Stimulated activated CD4-positive, alpha-beta T cell treated with anti-CD3 and anti-CD28 coated beads, TNF-alpha, amount 100 ng/mL, for 24 hours (primary cell): Measurements from ENCODE around the gene NKAIN2.

Source experiments
- DNase-seq, 3 experiments: peaks; one replicate each; pipeline ENCODE4 v3.0.0-alpha.2; 2020; ENCODE audit warnings: low read depth in 3 of 3

The NKAIN2 gene

DNA sequence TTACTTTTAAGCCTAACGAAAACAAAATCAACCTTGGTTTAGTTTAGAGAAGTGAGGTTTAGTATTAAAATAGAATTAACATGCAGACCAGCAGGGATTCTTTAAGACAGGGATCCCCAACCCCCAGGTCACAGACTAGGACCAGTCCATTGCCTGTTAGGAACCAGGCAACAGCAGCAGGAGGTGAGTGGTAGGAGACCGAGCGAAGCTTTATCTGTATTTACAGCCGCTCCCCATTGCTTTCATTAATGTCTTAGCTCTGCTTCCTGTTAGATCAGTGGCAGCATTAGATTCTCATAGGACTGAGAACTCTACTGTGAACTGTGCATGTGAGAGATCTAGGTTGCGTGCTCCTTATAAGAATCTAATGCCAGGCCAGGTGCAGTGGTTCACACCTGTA, 225.9 kb downstream of the NKAIN2 start:
- DNase-seq = no peak

DNA sequence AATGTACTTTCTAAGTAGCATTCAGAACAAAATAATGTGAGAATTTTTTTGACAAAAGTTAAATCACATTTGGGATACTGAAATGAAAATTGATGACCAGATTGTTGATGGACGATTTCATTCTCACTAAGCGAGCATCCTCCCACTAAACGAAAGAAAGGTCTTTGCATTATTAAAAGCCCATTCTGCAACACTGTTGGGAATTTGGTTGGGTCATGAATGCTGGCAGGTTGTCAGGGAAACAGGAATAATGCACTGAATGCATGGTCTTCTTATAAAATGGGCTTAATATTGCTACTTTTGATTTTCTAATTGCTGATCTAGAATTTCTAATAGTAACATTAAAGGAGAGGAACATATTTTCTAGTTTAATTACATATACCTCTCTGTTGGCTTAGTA, 229.8 kb downstream of the NKAIN2 start:
- DNase-seq = no peak

DNA sequence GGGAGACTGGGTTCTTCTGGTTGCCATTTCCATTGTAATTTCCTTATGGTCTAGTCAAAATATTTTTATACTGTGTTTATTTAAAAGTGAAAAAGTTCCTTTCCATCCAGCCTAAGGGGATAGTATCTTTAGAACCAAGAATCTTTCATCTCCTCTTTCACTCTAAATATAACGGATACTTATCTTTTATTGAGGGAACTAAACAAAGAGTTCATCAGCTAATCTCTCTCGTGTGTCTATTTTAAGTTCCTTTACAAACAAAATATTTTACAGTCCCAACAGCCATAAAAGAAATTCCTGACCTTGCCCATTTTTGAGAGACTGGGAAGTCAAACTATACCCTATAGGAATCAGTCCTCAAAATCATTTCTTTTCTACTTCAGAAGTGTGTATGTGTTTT, 232.7 kb downstream of the NKAIN2 start:
- no peak for DNase-seq

DNA sequence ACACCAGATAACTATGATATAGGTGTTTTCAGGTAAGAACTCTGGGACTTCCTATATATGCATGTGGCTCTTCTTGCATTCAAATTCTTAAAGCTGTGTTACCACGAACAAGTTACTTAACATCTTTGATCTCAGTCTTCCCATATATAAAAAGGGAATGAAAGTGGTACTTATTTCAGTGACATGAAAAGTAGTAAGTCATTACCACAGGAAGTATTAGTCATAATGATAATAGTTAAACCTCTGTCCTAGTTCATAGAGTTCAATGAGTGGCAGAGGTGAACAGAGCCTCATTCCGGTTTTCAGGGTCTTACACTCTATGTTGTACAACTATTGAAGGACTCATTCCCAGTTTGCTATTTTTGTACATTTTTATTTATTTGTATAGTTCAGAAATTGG, 237.0 kb downstream of the NKAIN2 start:
- no peak for DNase-seq

DNA sequence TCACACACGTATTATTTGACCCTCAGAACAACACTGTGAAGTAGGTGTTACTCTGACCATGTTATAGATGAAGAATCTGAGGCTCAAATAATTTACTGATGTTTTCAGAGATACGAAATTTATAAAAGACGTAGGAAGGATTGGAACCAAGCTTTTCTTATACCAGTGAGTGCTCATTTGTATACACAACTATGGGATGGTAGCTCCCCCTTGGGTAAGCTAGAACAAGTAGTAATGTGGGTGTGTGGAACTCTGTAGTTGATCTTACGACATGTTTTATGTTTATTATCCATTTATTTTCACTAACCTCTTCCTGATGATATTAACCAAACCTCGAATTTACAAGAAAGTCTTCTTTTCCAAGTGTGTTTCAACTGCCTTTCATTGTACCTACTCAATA, 248.5 kb downstream of the NKAIN2 start:
- no peak for DNase-seq

DNA sequence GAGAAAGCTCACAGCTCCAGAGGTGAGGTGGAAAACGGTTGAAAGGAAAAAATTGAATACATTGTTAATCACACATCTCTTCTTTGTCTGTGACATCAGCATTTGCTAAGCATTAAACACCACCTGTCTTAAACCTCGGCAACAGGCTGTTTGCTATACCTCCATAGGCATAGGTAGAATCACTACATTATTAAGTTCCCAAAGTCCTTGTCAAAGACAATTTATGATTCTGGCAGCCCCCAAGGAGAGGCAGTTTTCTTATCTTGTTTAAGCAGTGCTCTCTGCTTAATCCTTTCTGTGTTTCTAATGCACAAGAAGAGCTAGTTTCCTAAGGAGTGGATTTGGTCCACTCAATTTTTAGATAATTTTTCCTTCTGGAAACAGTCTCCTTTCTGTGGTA, 249.7 kb downstream of the NKAIN2 start:
- DNase-seq = no peak

- no peak for DNase-seq
Observed at GRCh38 chr6:124054034-124054433, 250.4 kb downstream of the NKAIN2 start.

GRCh38 chr6:124055395-124055794, 251.7 kb downstream of the NKAIN2 start:
- no peak for DNase-seq

- no peak for DNase-seq
Observed at GRCh38 chr6:124055963-124056362, 252.3 kb downstream of the NKAIN2 start.

DNA sequence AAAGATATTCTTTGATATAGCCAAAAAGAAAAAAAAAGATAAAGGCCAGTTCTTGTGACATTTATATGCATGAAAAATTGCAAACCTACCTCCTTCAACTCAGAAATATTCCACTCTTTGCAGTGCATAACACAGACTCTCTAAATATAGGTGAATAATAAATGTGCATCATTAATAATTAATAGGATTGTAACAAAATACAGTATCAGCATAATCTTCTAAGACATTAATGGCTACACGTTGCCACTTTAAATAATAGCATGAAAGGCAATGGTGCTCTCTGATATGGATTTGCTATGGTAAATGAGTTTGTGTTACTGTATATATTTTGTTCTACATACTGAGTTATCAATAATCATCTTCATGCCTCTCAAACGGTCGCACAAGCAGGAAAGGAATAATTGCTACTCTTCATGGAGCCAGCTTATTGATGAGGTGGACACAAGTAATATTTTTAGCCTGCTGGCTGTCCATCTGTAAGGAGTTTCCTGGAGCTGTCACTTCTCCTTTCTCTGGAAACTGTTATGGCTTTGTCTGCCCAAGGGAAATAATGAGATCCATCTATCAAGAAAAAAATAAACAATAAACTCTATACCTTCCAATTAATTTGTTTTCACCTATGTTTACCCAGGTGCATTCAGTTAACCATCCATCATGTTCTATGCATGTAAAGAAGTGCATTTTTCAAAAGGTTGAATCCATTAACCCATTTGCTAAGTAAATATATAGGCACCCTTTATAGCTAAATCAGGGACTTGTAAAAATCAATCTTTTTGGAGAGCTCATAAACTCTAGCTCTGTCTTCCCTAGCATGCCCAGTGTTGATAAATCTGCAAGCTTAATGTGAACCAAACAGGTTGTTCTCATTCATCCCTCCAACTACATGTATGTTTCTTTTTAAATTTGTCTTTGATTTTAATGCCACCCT, 253.0 kb downstream of the NKAIN2 start:
- DNase-seq = no peak

DNA sequence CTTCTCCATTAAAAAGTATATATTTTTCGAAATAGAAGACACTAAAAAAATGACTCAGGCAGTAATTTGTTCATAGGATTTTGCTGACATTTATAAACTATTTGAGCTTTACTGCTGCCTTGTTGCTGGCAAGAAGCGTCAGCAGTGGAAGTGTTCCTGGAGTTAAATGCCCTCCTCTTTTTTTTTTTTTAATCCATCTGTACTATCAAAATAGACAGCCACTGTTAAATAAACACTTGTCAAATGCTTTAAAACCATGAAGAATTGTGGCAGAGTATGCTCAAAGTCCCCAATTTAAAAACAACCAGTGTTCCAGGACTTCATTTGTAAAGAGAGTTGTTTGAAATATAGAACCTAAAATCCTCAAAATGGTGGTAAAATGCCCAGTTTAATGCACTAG, 253.8 kb downstream of the NKAIN2 start:
- DNase-seq = no peak

- no peak for DNase-seq
Observed at GRCh38 chr6:124064317-124065113, 260.9 kb downstream of the NKAIN2 start.

DNA sequence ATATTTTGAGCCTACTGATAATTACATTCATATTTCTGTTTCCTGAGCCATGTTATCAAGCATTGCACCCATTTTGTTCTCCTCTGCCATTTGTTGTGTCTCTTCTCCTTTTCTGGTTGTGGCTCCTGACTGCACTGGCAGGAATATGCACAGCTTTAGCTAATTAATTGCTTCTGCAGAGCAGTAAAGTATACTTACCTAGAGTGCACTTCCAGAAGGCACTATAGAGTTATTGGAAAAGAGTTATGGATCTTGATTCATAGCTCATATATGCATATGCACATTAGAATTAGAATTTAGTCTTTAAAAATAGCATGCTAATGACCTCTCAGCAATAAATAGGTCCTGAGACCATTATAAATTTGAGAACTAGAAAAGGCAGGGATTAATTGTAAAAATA, 262.6 kb downstream of the NKAIN2 start:
- no peak for DNase-seq

GRCh38 chr6:124066946-124067552, 263.4 kb downstream of the NKAIN2 start:
- no peak for DNase-seq

DNA sequence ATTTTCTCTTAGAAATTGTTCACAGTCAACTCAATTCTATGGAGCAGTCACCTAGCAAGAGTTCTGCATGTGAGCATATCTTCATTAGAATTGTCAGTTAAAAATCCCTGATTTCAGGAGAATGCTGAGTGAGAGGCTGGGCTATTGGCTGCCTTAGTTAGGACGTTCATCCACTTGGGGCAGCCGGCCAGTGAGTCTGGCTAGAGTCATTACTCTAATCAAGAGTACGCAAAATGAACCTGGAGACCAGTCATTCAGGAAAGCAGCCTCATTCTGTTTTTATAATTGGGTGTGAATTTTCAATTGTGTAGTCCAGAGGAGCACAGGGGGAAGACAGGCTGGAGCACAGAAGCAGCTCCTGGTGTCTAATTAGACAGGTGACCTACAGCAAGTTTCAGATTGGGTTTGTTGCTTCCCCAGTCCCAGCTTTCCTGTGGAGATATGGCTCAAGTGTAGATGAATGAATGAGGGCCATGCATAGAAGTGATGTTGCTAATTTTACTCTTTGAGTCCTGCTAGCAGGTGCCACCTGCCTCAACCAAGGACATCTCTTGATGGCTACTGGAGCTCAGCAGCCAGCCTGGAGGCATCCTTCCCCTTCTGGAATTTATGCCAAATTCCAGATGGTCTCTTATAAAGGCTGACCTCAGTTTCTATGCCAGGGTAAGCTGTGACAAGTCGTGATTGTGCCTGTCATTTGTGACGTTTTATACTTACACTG, 265.7 kb downstream of the NKAIN2 start:
- no peak for DNase-seq

DNA sequence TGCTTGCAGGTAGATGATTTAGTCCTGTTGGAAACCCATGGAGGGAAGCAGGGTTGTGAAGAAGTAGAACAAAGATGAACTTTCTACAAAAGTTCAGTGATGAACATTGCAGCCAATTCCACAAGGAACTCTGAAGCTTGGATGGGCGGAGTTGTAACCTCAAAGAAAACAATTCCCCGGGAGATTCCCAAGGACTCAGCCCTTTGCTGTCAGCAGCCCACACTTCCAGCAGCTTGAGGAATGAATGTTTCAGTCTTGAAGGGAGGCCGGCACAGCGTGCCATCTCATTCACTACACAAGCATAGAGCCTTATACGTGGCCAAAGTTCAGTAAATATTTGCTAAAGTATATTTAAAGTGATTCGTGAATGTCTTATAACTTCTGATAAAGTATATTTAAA, 269.4 kb downstream of the NKAIN2 start:
- no peak for DNase-seq

DNA sequence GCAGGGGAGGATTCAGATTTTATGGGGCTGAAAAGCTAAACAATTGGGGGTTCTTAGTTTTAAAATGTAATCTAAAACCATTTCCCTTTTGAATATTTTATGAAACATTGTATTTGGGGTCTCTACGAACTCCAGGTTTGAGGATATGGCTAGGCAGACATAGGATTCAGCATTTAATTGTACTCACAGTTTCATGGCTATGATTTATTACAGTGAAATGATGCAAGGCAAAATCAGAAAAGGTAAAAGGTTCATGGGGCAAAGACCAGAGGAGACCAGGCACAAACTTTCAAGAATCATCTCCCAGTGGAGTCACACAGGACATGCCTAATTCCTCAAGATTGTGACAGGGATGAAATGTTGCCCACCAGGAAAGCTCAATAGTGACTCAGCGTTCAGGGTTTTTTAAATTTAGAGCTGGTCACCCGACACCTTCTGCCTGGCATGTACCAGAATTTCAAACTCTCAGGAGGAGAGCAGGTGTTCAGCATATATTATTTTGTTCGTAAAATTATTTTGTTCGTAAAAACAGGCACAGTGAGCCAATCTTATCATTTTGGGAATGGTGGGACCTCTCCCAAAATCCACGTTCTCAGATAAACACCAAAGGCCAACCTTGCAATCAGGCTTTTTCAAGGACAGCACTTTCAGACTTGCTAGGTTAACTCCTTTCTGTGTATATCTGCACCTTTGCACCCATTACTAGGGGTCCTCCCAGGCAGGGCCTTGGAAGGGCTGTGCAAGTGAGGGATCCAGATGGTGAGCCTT, 270.3 kb downstream of the NKAIN2 start:
- no peak for DNase-seq

DNA sequence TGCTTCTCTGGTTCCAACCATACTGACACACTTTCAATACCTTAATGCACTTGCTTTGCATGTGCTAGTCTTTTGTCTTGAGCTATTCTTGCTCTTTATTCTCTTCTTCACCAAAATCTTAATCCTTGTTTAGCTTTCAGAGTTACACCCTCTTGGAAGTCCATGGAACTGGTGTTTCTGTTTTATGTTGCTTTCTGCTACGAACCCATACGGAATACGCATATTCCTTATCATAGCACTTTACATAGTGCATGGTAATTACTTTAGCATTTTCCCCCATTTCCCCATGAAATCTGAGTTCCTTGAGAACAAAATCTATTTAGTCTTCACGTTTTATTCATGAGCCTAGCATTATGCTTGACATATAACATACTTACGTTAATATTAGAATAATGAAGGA, 270.9 kb downstream of the NKAIN2 start:
- no peak for DNase-seq

DNA sequence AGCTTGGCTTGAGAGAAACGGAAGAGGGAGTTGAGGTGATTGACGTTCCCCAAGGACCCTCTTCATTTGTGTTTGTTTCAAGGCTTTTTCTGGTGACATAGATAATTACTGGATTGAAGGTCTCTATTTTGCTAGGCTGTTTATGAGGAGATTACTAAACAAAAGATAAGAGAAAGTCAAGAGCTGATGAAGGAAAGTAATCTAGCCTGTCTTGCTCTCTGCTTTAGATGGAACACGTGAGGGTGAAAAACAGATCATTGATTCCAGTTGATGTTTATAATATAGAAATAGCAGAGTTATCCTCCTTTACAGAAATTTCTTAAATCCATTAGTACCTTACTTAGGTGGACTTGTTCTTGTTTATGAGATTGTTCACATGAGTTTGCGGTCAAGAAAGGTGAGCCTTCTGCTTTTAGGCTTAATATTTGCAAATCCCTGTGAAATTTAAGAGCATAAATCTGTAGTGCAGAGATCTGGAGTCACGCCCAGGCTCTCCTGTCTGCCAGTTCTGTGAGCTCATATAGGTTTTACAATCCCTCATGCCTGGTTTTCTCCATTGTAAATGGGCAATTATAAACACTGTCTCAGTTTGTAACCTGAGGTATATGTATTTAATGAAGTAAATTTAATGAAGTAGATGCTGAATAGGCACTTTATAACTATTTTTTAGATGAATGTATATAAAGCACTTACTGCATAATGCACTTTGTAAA, 272.8 kb downstream of the NKAIN2 start:
- DNase-seq = no peak

DNA sequence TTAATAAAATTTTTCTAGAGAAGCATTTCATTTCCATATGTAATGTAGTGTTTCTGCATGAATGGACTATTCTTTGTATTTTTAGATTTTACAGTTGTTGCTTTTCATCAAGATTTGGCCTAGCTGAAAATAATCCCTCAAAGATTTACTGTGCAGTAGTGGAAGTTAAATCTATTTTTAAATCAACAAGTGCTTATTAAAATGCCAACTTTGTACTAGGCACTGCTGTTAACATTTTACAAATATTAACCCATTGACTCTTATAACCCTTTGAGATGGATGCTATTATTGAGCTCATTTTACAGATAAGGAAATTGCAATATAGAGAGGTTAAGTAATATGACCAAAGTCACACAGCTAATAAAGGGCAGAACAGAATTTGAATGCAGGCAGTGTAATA, 274.5 kb downstream of the NKAIN2 start:
- DNase-seq = no peak

- no peak for DNase-seq
Observed at GRCh38 chr6:124080483-124080882, 276.8 kb downstream of the NKAIN2 start.
